DND-41 (cell line): ENCODE measurements around the gene NCOR2.

ENCODE experiments used
- ATAC-seq: fragments of 200-7000 bp; cut with Tn5 transposase; 3 replicates; pipeline ENCODE4 v1.9.1; 2021; ENCODE audit warnings: low read depth; ENCODE audit not compliant: insufficient read depth
- DNase-seq: peaks from one replicate; pipeline ENCODE4 v3.0.0-alpha.2; 2020
- H2AFZ ChIP-seq: 2 replicates; pipeline ENCODE4 v1.6.0; 2012; ENCODE audit warnings: low read depth, low read length
- H3K27ac ChIP-seq: 2 replicates; pipeline ENCODE4 v1.5.1; 2012; ENCODE audit warnings: low read length, inconsistent platforms
- H3K27me3 ChIP-seq: fragments of 200-600 bp; sonication (generic); 2 replicates; pipeline ENCODE4 v1.6.0; 2012; ENCODE audit warnings: low read length, mild to moderate bottlenecking, inconsistent platforms; ENCODE audit not compliant: insufficient read depth, poor library complexity
- H3K36me3 ChIP-seq: 2 replicates; pipeline ENCODE4 v1.5.1; 2012; ENCODE audit warnings: low read length, inconsistent platforms; ENCODE audit not compliant: insufficient read depth
- H3K4me1 ChIP-seq: 2 replicates; pipeline ENCODE4 v1.5.1; 2012; ENCODE audit warnings: mild to moderate bottlenecking, low read length; ENCODE audit not compliant: insufficient read depth
- H3K4me2 ChIP-seq: 2 replicates; pipeline ENCODE4 v1.6.0; 2012; ENCODE audit warnings: mild to moderate bottlenecking, moderate library complexity, low read length, inconsistent platforms; ENCODE audit not compliant: insufficient read depth
- H3K4me3 ChIP-seq, 2 experiments: fragments of 200-600 bp in 1 of 2; shearing (Covaris generic) in 1 of 2; 2 replicates each; pipeline ENCODE4 v1.5.1; 2012 to 2016; ENCODE audit warnings: inconsistent platforms in 2 of 2, low read length in 2 of 2, mild to moderate bottlenecking in 2 of 2, low read depth in 1 of 2, moderate library complexity in 1 of 2
- H3K79me2 ChIP-seq: 2 replicates; pipeline ENCODE4 v1.6.0; 2012; ENCODE audit warnings: low read length, inconsistent platforms; ENCODE audit not compliant: insufficient read depth
- H3K9ac ChIP-seq: 2 replicates; pipeline ENCODE4 v1.6.0; 2012; ENCODE audit warnings: low read depth, mild to moderate bottlenecking, inconsistent platforms, low read length, moderate library complexity
- H3K9me3 ChIP-seq: 2 replicates; pipeline ENCODE4 v1.5.1; 2012; ENCODE audit warnings: low read length, moderate library complexity, mild to moderate bottlenecking, inconsistent platforms; ENCODE audit not compliant: insufficient read depth, severe bottlenecking
- H4K20me1 ChIP-seq: 2 replicates; pipeline ENCODE4 v1.6.0; 2012; ENCODE audit warnings: low read length; ENCODE audit not compliant: insufficient read depth
- EZH2 ChIP-seq: IDR thresholded peaks from 3 replicates; pipeline ENCODE4 v1.6.1; 2012; ENCODE audit warnings: borderline replicate concordance, low read depth, mild to moderate bottlenecking, moderate library complexity, low read length, inconsistent platforms; ENCODE audit not compliant: severe bottlenecking
- TF ChIP-seq, protein P1 (sequence below): IDR thresholded peaks from 2 replicates; pipeline ENCODE4 v1.5.1; 2012; ENCODE audit warnings: borderline replicate concordance, low read length, moderate library complexity, mild to moderate bottlenecking; ENCODE audit not compliant: poor library complexity, severe bottlenecking; ENCODE audit errors: extremely low read depth

The NCOR2 gene

DNA sequence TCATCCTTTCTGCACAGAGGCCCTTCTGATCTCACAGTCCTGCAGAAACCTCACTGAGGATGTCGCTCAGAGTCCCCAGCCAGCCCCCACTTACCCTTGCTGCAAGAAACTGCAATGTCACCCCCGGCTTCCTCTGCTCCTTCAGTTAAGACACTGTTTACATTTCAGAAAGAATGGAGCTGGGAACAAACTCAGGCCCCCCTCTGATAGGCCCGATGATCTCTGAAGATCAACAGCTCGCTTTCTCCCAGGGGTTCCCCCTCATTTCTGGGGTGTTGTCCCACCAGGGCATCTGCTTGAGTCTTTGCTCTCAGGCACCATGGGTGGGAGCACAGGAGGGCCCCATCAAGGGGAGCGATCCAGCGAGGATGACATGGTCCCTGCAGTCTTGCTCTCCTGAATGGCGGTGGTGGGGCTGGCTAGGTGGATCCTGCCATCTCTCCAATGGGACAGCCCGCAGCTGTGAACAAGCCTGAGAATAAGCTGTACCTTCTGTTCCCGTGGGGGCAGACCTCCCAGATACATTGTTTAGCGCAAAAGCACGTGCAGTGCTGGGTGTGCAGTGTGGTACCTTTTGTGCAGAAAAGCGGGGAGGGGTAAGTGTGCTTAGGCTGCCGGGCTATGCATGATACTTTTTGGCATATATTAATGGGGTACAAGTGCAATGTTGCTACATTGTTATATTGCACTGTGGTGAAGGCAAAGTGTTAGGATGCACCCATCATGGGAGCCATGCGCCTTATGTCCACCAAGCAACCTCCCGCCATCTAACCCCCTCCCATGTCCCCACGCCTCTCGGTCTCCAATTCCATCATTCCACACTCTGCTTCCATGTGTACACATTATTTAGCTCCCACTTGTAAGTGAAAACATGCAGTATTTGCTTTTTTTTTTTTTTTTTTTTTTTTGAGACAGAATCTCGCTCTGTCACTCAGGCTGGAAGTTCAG, 6.7 kb upstream of the NCOR2 start:
- Histone ChIP-seq H3K9ac (no peak overlapping the region), H3K4me1 (peaks cover 13% of the 10 kb centered on the region), H3K36me3 (no peaks in the 10 kb centered on the region), H3K9me3 (no peaks in the 10 kb centered on the region), H2AFZ (no peak overlapping the region), H3K27me3 (no peaks in the 10 kb centered on the region), H3K27ac (no peak overlapping the region), H3K4me3 (no peak overlapping the region), H4K20me1 (no peaks in the 10 kb centered on the region), H3K79me2 (no peaks in the 10 kb centered on the region), H3K4me2 (no peak overlapping the region)
- no peak for TF ChIP-seq EZH2
- TF ChIP-seq, protein P1, sequence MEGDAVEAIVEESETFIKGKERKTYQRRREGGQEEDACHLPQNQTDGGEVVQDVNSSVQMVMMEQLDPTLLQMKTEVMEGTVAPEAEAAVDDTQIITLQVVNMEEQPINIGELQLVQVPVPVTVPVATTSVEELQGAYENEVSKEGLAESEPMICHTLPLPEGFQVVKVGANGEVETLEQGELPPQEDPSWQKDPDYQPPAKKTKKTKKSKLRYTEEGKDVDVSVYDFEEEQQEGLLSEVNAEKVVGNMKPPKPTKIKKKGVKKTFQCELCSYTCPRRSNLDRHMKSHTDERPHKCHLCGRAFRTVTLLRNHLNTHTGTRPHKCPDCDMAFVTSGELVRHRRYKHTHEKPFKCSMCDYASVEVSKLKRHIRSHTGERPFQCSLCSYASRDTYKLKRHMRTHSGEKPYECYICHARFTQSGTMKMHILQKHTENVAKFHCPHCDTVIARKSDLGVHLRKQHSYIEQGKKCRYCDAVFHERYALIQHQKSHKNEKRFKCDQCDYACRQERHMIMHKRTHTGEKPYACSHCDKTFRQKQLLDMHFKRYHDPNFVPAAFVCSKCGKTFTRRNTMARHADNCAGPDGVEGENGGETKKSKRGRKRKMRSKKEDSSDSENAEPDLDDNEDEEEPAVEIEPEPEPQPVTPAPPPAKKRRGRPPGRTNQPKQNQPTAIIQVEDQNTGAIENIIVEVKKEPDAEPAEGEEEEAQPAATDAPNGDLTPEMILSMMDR, result no peak
- ATAC-seq (peak; percentile 50), DNase-seq (peak; percentile 35)

DNA sequence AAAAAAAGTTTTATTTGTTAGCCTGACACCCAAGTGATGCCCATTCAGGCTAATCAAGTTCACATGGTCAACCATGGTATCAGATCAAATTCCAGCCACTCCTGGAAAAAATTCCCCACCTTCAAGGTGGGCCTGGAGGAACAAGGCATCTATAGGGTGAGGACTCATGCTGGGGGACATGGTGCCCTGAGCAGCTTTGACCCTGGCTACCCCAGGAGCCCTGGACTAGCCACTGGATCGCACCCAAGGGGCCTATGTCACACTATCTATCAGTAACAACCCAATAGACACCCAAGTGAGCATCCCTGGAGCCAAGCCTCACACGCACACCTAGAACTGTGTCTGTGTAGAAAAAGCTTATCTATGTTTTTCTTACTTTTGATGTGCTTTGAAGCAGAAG, 4.1 kb upstream of the NCOR2 start:
- Histone ChIP-seq H3K27ac (no peak overlapping the region), H3K79me2 (peaks cover 8% of the 10 kb centered on the region), H3K36me3 (no peaks in the 10 kb centered on the region; the same call in 1 of the 2 replicates), H2AFZ (no peak overlapping the region), H4K20me1 (peaks cover under 1% of the 10 kb centered on the region; the same call in 1 of the 2 replicates), H3K4me1 (peaks cover 28% of the 10 kb centered on the region), H3K4me3 (no peak overlapping the region), H3K9ac (no peak overlapping the region), H3K9me3 (no peaks in the 10 kb centered on the region), H3K4me2 (no peak overlapping the region), H3K27me3 (no peaks in the 10 kb centered on the region)
- TF ChIP-seq, protein P1, result no peak
- TF ChIP-seq EZH2, result no peak
- DNase-seq (no peak), ATAC-seq (no peak)

DNA sequence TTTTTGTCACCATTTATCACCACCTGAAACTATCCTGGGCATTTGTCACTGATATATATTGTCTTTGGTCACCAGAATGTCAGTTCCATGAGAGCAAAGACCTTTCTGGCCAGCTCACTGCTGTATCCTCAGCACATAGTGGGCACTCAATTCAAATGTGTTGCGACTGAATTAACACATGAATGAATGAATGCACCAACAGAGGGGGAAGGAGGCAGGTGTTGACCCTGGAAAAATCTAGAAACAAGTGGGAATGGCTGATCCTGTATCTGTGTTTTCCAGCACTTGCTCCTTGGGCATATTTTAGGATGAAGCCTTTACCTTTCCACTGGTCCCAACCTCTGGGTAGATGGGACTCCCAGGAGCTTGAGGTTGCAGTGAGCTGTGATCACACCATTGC, 3.4 kb upstream of the NCOR2 start:
- Histone ChIP-seq H2AFZ (no peak overlapping the region), H3K4me3 (no peak overlapping the region), H3K36me3 (no peaks in the 10 kb centered on the region; the same call in 1 of the 2 replicates), H3K4me2 (no peak overlapping the region), H3K27ac (no peak overlapping the region), H3K4me1 (peaks cover 29% of the 10 kb centered on the region), H3K9ac (no peak overlapping the region), H3K79me2 (peaks cover 15% of the 10 kb centered on the region), H4K20me1 (peaks cover 8% of the 10 kb centered on the region), H3K9me3 (no peaks in the 10 kb centered on the region), H3K27me3 (no peaks in the 10 kb centered on the region)
- ATAC-seq, result no peak
- no peak for DNase-seq
- TF ChIP-seq, protein P1, result no peak
- TF ChIP-seq EZH2, result no peak
